ENCODE data around the gene KRT6B.
"Not testable (repeated sequence)": the region's sequence is repeated elsewhere in the genome, so short reads cannot be mapped to it uniquely, and the experiment has no call there.

Gene KRT6B

GRCh38 chr12:52452101-52452500 is at the start of gene KRT6B:
TSS of gene KRT6B (minus strand) at chr12:52452146. CDS start at chr12:52452078, 68 bp downstream.
- no peak for DNase-seq

DNA sequence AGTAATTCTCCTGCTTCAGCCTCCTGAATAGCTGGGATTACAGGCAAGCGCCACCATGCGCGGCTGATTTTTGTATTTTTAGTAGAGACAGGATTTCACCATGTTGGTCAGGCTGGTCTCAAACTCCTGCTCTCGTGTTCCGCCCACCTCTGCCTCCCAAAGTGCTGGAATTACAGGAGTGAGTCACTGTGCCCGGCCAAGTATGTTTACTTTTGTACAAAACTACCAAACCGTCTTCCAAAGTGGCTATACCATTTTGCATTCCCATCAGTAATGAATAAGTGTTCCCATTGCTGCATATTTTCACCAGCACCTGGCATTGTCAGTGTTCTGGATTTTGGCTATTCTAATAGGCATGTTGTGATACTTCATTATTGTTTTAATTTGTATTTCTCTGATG is 49.5 kb upstream of the KRT6B start:
- no peak for DNase-seq

GRCh38 chr12:52500574-52500973 is 48.6 kb upstream of the KRT6B start:
- DNase-seq = not testable (repeated sequence)

GRCh38 chr12:52499806-52500560 is 48.0 kb upstream of the KRT6B start:
- DNase-seq = no peak

GRCh38 chr12:52498946-52499345 is 47.0 kb upstream of the KRT6B start:
- DNase-seq = no peak

DNA sequence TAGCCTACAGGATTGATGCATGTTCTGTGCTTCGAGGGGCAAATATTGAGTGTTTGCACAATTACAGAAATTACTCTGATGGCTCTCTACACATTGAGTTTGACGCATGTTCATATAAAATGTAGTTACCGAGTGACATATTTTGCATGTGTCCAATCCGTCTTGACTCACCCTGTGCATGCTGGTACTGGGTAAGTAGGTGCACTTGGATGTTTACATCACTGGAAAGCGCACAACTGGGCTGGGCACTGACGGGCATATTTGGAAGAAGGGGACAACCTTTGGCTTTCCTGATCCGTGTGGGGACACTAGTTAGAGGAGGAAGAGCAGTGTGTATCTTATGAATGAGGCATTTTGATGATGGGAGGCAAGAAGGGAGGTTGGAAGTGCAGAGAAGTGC is 46.0 kb upstream of the KRT6B start:
- DNase-seq = no peak

DNA sequence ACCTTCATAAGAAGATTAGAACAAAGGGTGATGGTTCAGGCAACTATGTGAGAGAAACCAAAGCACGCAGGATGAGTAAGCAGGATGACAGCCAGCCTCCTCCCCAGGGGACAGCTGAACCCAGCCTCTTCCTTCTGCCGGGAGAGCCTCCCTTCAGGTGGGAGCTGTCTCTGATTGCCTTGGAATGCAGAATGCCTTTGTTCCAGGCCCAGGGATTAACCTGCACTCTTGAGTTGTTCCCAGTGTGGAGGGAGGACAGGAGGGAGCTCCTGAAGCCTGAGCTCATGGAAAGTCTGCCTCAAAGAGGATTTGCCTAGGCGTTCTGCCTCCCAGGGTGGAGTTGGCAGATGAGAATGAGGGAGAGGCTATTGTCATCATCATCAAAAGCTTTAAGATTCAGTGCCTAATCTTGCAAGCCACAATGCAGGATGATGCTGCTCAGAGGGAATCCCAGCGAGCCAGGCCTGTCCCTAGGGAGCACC is 44.7 kb upstream of the KRT6B start:
- no peak for DNase-seq

- peak; percentile 53 for DNase-seq
These were observed 44.1 kb upstream of the KRT6B start for GRCh38 chr12:52496054-52496453.

DNA sequence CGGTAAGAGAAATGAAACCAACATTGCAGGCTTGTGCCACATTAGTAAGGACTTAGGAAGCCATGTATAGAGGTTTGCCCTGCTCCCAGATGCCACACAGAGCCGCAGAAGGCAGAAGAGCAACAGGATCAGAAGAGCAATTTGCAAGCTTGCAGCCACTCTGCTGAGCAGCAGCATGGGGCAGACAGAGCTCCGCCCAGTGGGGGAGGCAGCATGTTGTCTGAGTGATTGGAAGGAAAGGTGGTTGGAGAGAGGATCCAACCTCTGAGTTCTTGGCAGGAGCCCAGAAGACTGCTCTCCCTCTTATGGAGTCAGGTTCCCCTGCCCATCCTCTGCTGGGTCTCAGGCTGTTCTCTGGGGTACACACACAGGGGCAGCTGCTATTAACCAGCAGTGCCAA is 43.4 kb upstream of the KRT6B start:
- peak; percentile 63 for DNase-seq

DNA sequence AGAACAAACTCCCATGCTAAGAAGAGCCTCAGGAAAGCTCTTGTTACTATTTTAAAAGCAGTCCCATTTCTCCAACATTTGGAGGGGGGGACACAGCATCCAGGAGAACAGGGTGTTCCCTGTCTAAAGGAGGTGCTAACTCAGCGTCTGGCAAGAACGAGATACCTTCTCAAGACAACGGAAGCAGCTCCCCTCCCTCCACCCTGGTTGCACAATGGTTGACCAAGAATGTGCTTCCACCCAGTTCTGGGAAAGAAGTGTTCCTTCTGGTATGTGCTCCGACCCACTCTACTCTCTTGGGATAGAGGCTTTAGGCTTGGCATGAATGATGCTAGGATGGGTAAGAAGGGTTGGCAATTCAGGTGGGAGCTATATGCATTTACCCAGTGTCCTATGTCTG is 42.6 kb upstream of the KRT6B start:
- DNase-seq = no peak

- DNase-seq = no peak
These were observed 42.2 kb upstream of the KRT6B start for GRCh38 chr12:52494100-52494499.

- no peak for DNase-seq
These were observed 41.2 kb upstream of the KRT6B start, which contains the start of gene KRT6A for GRCh38 chr12:52493172-52493571. TSS of gene KRT6A (minus strand) at chr12:52493257. CDS start at chr12:52493188, 69 bp downstream.

DNA sequence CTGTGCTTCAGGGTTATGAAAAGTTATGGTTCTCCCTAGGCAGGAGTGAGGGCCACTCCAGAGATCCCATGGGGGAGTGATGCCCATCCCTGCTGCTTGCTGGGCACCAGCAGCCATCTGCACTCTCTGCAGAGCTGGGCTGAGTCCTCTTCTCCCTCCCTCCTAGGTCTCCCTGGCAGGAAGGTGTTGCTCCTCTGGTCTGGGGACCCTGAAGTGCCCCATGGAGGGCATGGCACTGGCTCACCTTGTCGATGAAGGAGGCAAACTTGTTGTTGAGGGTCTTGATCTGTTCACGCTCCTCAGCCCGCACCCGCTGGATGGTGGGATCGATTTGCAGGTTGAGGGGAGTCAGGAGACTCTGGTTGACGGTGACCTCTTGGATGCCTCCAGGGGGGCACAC is 40.5 kb upstream of the KRT6B start:
- DNase-seq = not testable (repeated sequence)

GRCh38 chr12:52491495-52491894 is 39.5 kb upstream of the KRT6B start:
- not testable (repeated sequence) for DNase-seq

- no peak for DNase-seq
These were observed 36.8 kb upstream of the KRT6B start for GRCh38 chr12:52488736-52489135.

GRCh38 chr12:52487744-52488443 is 35.9 kb upstream of the KRT6B start:
- DNase-seq = not testable (repeated sequence)

DNA sequence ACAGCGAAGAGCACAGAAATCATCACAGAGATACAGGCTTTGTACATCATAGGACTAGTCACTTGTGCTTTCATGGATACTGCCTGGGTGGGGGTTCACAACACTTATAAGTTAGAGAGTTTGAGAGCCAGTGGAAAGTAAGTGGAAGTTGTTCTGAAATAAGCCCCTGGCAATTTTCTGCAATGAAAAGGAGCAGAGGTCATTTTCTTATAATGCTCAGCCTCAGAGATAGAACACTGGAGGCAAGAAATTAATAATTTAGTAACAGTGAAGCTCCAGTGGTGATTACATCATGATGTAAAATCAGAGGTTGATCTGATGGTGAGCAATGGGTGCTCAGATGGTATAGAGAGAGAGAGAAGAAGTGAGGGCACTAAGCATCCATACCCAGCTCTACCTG is 35.3 kb upstream of the KRT6B start:
- DNase-seq = no peak

- DNase-seq = no peak
These were observed 34.5 kb upstream of the KRT6B start for GRCh38 chr12:52486166-52487105.

GRCh38 chr12:52480073-52480472 is 28.1 kb upstream of the KRT6B start:
- no peak for DNase-seq

DNA sequence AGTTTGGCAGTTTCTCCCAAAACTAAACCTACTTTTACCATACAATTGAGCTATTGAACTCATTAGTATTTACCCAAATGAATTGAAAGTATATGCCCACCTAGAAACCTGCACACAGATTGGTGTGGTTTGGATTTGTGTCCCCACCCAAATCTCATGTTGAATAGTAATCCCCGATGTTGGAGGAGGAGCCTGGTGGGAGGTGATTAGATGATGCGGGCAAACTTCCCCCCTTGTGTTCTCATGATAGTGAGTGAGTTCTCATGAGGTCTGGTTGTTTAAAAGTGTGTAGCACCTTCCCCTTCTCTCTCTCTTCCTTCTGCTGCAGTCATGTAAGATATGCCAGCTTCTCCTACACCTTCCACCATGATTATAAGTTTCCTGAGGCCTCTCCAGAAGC is 25.7 kb upstream of the KRT6B start:
- no peak for DNase-seq

- DNase-seq = no peak
These were observed 22.3 kb upstream of the KRT6B start for GRCh38 chr12:52474212-52474611.

- DNase-seq = no peak
These were observed 21.8 kb upstream of the KRT6B start, which contains the start of gene KRT6C for GRCh38 chr12:52473768-52474167. TSS of gene KRT6C (minus strand) at chr12:52473805. CDS start at chr12:52473737, 68 bp downstream.

DNA sequence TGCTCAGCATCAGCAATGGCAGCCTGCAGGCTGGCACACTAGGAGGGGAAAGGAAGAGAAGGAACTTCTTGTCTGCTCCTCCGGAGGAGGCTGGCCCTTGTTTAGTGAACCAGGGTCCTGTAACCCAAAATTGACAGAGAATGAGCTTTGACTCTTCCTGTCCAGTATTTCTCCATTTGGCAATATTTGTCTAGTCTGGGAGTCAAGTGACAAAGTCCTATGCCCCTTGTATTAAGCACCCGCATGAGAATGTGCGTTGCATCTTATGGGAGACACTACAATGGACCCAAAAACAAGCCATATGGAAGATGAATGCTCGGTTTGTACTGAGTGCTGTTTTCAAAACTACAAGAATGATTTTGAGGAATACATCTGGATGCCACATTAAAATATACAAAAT is 17.9 kb upstream of the KRT6B start:
- no peak for DNase-seq
